T-helper 2 cell treated with Interferon-gamma antibody and Interleukin-4, amounts not matched to agents 100 ng/mL and 5 ng/mL, for 36 hours (primary cell): ENCODE data around the gene CCSER2. TPM values are rescaled to one million over a fixed set of nuclear protein-coding genes. Genes with fewer than 3 reads are reported as not detected.
"Not testable (repeated sequence)": the region's sequence is repeated elsewhere in the genome, so short reads cannot be mapped to it uniquely, and the experiment has no call there.

Source experiments
- intact Hi-C: fragments of 100-400 bp; cut with micrococcal nuclease; formaldehyde crosslinking; loops from one replicate; pipeline ENCODE4 v1.15.1; 2023
- total RNA-seq: library from RNA; stranded (reverse); gene quantifications from 2 replicates; pipeline ENCODE4 v1.2.3, GENCODE V29; 2022

Gene CCSER2
- total RNA-seq, 1 donor from 2014 or later: 67.2 TPM

GRCh38 chr10:84344526-84344925, 16.1 kb downstream of the CCSER2 start:
- intact Hi-C loops: no loop called here

GRCh38 chr10:84347575-84348002, 19.2 kb downstream of the CCSER2 start:
- intact Hi-C loops: not testable (repeated sequence)

GRCh38 chr10:84348447-84348846, 20.1 kb downstream of the CCSER2 start:
- intact Hi-C loops: no loop called here

- intact Hi-C loops: no loop called here
Observed at GRCh38 chr10:84348860-84349259, 20.5 kb downstream of the CCSER2 start.

GRCh38 chr10:84352251-84352842, 24.0 kb downstream of the CCSER2 start:
- intact Hi-C loops: loop anchor here (1.0 kb wide), 1 partner anchor 185 kb away; no protein-coding TSS in a partner anchor

- intact Hi-C loops: no loop called here
Observed at GRCh38 chr10:84353052-84353803, 24.8 kb downstream of the CCSER2 start.

- intact Hi-C loops: no loop called here
Observed at GRCh38 chr10:84354623-84355022, 26.2 kb downstream of the CCSER2 start.

- intact Hi-C loops: no loop called here
Observed at GRCh38 chr10:84355106-84355505, 26.7 kb downstream of the CCSER2 start.

- intact Hi-C loops: no loop called here
Observed at GRCh38 chr10:84356928-84357327, 28.5 kb downstream of the CCSER2 start.

GRCh38 chr10:84358743-84359142, 30.4 kb downstream of the CCSER2 start:
- intact Hi-C loops: no loop called here

GRCh38 chr10:84360637-84361365, 32.4 kb downstream of the CCSER2 start:
- intact Hi-C loops: no loop called here

- intact Hi-C loops: no loop called here
Observed at GRCh38 chr10:84365335-84365881, 37.0 kb downstream of the CCSER2 start.

GRCh38 chr10:84366041-84366440, 37.7 kb downstream of the CCSER2 start:
- intact Hi-C loops: no loop called here

- intact Hi-C loops: no loop called here
Observed at GRCh38 chr10:84367256-84367655, 38.9 kb downstream of the CCSER2 start.

- intact Hi-C loops: no loop called here
Observed at GRCh38 chr10:84368828-84369227, 40.4 kb downstream of the CCSER2 start.

- intact Hi-C loops: no loop called here
Observed at GRCh38 chr10:84370283-84370682, 41.9 kb downstream of the CCSER2 start.

- intact Hi-C loops: no loop called here
Observed at GRCh38 chr10:84371944-84372343, 43.6 kb downstream of the CCSER2 start.

- intact Hi-C loops: no loop called here
Observed at GRCh38 chr10:84373000-84373399, 44.6 kb downstream of the CCSER2 start.

GRCh38 chr10:84374455-84374854, 46.1 kb downstream of the CCSER2 start:
- intact Hi-C loops: loop anchor here (2.0 kb wide), 1 partner anchor 110 kb away; no protein-coding TSS in a partner anchor

GRCh38 chr10:84375011-84375410, 46.6 kb downstream of the CCSER2 start:
- intact Hi-C loops: loop anchor here (1.0 to 2.0 kb wide), 2 partner anchors 110 to 162 kb away; no protein-coding TSS in a partner anchor

GRCh38 chr10:84375881-84376280, 47.5 kb downstream of the CCSER2 start:
- intact Hi-C loops: loop anchor here (1.0 to 2.0 kb wide), 2 partner anchors 111 to 161 kb away; no protein-coding TSS in a partner anchor

- intact Hi-C loops: no loop called here
Observed at GRCh38 chr10:84388148-84388547, 59.8 kb downstream of the CCSER2 start.
